ENCODE measurements around the gene NCMAP. TPM values are rescaled to one million over a fixed set of nuclear protein-coding genes. Genes with fewer than 3 reads are reported as not detected.

NCMAP gene
- total RNA-seq, 1 donor from 2014 or later, result not detected

GRCh38 chr1:24588573-24588972 is 32.7 kb downstream of the NCMAP start:
- intact Hi-C loops (cut with micrococcal nuclease), result no loop called here
- H3K4me1 Mint-ChIP-seq (ENCODE audit: low read depth), result no peaks in the 10 kb centered on the region
- no peak overlapping the region for H3K4me3 Mint-ChIP-seq (ENCODE audit: low read depth)
- DNase-seq (ENCODE audit: low spot score), result no peak
- H3K27ac Mint-ChIP-seq, result no peak overlapping the region
- H3K36me3 Mint-ChIP-seq (ENCODE audit: low read depth), result no peaks in the 10 kb centered on the region
- H3K9me3 Mint-ChIP-seq, result no peaks in the 10 kb centered on the region
- peaks cover 8% of the 10 kb centered on the region for H3K27me3 Mint-ChIP-seq (ENCODE audit: low read depth)

- no peak overlapping the region for H3K27ac Mint-ChIP-seq
These were observed 33.3 kb downstream of the NCMAP start for GRCh38 chr1:24589200-24589599.

DNA sequence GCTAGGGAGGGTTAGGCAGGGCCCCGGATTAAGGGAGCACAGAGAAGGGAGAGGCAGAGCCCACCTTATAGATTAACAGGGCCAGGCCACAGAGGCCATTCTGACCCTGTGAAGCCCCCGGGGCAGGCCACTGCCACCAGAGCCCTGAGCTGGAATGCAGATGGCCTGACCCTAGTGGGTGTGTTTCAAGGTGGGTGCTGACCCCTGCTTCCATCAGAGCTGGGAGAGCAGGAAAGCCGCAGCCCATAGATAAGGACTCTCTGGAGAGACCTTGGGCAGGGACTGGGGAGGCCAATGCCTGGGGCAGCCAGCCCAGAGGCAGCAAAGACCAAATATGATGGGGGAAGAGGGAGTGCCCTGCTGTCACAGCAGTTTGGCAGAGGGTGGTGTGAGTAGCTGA is 35.9 kb downstream of the NCMAP start:
- H3K27me3 Mint-ChIP-seq (ENCODE audit: low read depth), result peaks cover 10% of the 10 kb centered on the region
- no peak overlapping the region for H3K27ac Mint-ChIP-seq
- intact Hi-C loops (cut with micrococcal nuclease), result no loop called here
- no peaks in the 10 kb centered on the region for H3K36me3 Mint-ChIP-seq (ENCODE audit: low read depth)
- H3K4me1 Mint-ChIP-seq (ENCODE audit: low read depth), result no peaks in the 10 kb centered on the region
- H3K4me3 Mint-ChIP-seq (ENCODE audit: low read depth), result no peak overlapping the region
- no peak for DNase-seq (ENCODE audit: low spot score)
- H3K9me3 Mint-ChIP-seq, result no peaks in the 10 kb centered on the region

More at GRCh38 chr1:24589200-24589599, 33.3 kb downstream of the NCMAP start:
- Mint-ChIP-seq H3K36me3 (ENCODE audit: low read depth) (no peaks in the 10 kb centered on the region), H3K9me3 (no peaks in the 10 kb centered on the region), H3K4me1 (ENCODE audit: low read depth) (no peaks in the 10 kb centered on the region), H3K4me3 (ENCODE audit: low read depth) (no peak overlapping the region), H3K27me3 (ENCODE audit: low read depth) (peaks cover 8% of the 10 kb centered on the region)
- intact Hi-C loops (cut with micrococcal nuclease), result no loop called here
- no peak for DNase-seq (ENCODE audit: low spot score)

DNA sequence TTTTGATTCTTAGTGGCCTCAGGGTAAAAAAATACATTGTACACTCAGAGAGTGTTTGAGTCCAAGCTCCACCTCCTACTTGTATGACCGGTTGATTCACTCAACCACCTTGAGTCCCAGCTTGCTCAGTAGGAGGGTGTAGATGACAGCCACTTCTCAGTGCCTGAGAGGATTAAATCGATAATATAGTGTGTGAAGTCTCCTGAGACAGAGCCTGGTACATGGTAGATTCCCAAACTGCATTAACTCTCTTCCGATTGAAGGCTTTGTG is 38.4 kb downstream of the NCMAP start:
- H3K4me3 Mint-ChIP-seq (ENCODE audit: low read depth), result no peak overlapping the region
- H3K4me1 Mint-ChIP-seq (ENCODE audit: low read depth), result no peaks in the 10 kb centered on the region
- intact Hi-C loops (cut with micrococcal nuclease), result no loop called here
- H3K27me3 Mint-ChIP-seq (ENCODE audit: low read depth), result peaks cover 10% of the 10 kb centered on the region
- no peaks in the 10 kb centered on the region for H3K9me3 Mint-ChIP-seq
- no peak for DNase-seq (ENCODE audit: low spot score)
- H3K27ac Mint-ChIP-seq, result no peak overlapping the region
- no peaks in the 10 kb centered on the region for H3K36me3 Mint-ChIP-seq (ENCODE audit: low read depth)

GRCh38 chr1:24596401-24596880 is 40.6 kb downstream of the NCMAP start:
- H3K27me3 Mint-ChIP-seq (ENCODE audit: low read depth), result peaks cover 10% of the 10 kb centered on the region
- intact Hi-C loops (cut with micrococcal nuclease), result no loop called here
- DNase-seq (ENCODE audit: low spot score), result no peak
- H3K27ac Mint-ChIP-seq, result no peak overlapping the region
- no peaks in the 10 kb centered on the region for H3K36me3 Mint-ChIP-seq (ENCODE audit: low read depth)
- H3K9me3 Mint-ChIP-seq, result no peaks in the 10 kb centered on the region
- H3K4me3 Mint-ChIP-seq (ENCODE audit: low read depth), result no peak overlapping the region
- no peaks in the 10 kb centered on the region for H3K4me1 Mint-ChIP-seq (ENCODE audit: low read depth)

- intact Hi-C loops (cut with micrococcal nuclease), result no loop called here
- Mint-ChIP-seq H3K4me3 (ENCODE audit: low read depth) (no peak overlapping the region), H3K27ac (no peak overlapping the region), H3K4me1 (ENCODE audit: low read depth) (peaks cover 4% of the 10 kb centered on the region), H3K9me3 (no peaks in the 10 kb centered on the region), H3K27me3 (ENCODE audit: low read depth) (peaks cover 12% of the 10 kb centered on the region), H3K36me3 (ENCODE audit: low read depth) (no peaks in the 10 kb centered on the region)
- DNase-seq (ENCODE audit: low spot score), result no peak
These were observed 43.4 kb downstream of the NCMAP start for GRCh38 chr1:24599265-24599664.

GRCh38 chr1:24600551-24600950 is 44.7 kb downstream of the NCMAP start:
- Mint-ChIP-seq H3K27ac (no peak overlapping the region), H3K4me3 (ENCODE audit: low read depth) (no peak overlapping the region), H3K9me3 (no peaks in the 10 kb centered on the region), H3K36me3 (ENCODE audit: low read depth) (no peaks in the 10 kb centered on the region), H3K4me1 (ENCODE audit: low read depth) (peaks cover 4% of the 10 kb centered on the region), H3K27me3 (ENCODE audit: low read depth) (peaks cover 6% of the 10 kb centered on the region)
- DNase-seq (ENCODE audit: low spot score), result no peak
- intact Hi-C loops (cut with micrococcal nuclease), result no loop called here

DNA sequence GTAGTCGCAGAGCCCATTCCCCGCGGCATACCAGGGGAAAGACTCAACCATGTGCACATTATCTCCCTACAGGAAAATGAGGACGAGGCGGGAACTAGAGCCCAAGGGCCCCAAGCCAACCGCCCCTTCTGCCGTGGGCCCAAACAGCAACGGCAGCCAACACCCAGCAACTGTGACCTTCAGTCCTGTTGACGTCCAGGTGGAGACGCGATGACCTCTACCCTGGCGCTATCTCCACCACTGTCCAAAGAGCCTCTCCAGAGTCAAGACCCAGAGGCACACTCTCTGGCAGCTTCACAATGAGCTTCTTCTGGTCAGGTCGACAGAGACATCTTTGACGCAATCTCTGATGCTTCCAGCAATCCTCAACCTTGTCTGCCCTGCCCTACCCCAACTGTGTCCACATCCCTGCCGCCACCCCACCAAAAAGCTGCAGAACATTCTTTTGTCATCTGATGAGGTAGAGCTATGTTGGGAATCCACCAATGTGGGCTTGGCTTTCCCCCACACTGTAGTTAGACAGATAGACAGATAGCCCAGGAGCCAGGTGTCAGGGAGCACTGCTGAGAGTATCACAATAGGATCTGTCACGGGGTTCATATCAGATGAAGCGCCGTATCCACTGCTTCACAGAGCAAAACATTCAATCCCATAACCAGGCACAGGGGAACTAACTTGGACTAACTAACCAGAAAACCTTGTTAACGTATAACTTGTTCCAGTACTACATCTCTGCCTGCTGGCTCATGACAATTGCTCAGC is 49.8 kb downstream of the NCMAP start:
- peaks cover 18% of the 10 kb centered on the region for H3K27me3 Mint-ChIP-seq (ENCODE audit: low read depth)
- intact Hi-C loops (cut with micrococcal nuclease), result no loop called here
- H3K27ac Mint-ChIP-seq, result no peak overlapping the region
- peaks cover 4% of the 10 kb centered on the region for H3K4me1 Mint-ChIP-seq (ENCODE audit: low read depth)
- H3K36me3 Mint-ChIP-seq (ENCODE audit: low read depth), result no peaks in the 10 kb centered on the region
- DNase-seq (ENCODE audit: low spot score), result no peak
- no peaks in the 10 kb centered on the region for H3K9me3 Mint-ChIP-seq
- H3K4me3 Mint-ChIP-seq (ENCODE audit: low read depth), result no peak overlapping the region

- H3K4me3 Mint-ChIP-seq (ENCODE audit: low read depth), result no peak overlapping the region
- DNase-seq (ENCODE audit: low spot score), result no peak
- no peak overlapping the region for H3K27ac Mint-ChIP-seq
- H3K36me3 Mint-ChIP-seq (ENCODE audit: low read depth), result no peaks in the 10 kb centered on the region
- peaks cover 4% of the 10 kb centered on the region for H3K4me1 Mint-ChIP-seq (ENCODE audit: low read depth)
- peaks cover 18% of the 10 kb centered on the region for H3K27me3 Mint-ChIP-seq (ENCODE audit: low read depth)
- intact Hi-C loops (cut with micrococcal nuclease), result no loop called here
- H3K9me3 Mint-ChIP-seq, result no peaks in the 10 kb centered on the region
These were observed 50.4 kb downstream of the NCMAP start for GRCh38 chr1:24606296-24606605.

DNA sequence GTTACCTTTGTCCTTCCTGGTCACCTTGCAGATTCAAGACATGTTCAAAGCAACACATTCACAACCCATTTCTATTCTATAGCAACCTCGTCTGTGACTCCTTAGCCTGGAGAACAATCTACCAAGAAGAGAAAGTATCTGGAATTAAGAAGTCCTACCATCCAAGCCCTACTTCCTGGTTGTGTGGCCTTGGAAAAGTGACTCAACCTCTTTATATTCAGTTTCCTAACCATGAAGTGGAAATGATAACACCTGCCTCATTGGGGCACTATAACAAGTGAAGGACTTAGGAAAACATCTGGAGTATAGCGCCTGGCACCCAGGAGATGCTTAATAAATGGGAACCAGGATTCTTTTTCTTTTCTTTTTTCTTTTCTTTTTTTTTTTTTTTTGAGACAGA is 50.7 kb downstream of the NCMAP start:
- intact Hi-C loops (cut with micrococcal nuclease), result no loop called here
- Mint-ChIP-seq H3K4me1 (ENCODE audit: low read depth) (peaks cover 4% of the 10 kb centered on the region), H3K9me3 (no peaks in the 10 kb centered on the region), H3K36me3 (ENCODE audit: low read depth) (no peaks in the 10 kb centered on the region), H3K27ac (no peak overlapping the region), H3K4me3 (ENCODE audit: low read depth) (no peak overlapping the region), H3K27me3 (ENCODE audit: low read depth) (peaks cover 18% of the 10 kb centered on the region)
- no peak for DNase-seq (ENCODE audit: low spot score)

DNA sequence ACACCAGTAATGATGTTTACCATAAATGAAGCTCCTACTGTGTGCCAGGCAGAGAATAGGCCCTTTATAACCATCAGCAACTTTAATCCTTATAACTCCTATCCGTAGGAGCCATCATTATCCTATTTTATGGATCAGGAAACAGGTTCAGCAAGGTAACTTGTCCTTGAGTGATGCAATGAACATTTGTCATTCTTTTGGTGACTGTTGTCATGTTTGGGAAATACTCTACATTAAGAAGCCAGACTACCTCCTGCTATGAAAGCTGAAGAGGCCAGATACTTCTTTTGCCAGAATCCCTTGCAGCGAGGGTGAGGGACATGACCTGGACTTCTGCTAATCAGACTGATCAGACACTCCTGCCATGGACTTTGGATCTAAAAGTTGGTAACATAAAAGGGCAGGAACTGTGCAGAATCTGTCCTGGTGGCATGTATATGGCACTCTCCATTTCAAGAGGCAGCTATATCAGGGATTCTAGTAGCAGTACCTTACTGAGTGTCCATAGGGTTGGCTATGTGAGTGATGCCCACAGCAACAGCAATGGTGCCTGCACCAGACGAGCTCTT is 54.1 kb downstream of the NCMAP start:
- no peak overlapping the region for H3K4me3 Mint-ChIP-seq (ENCODE audit: low read depth)
- DNase-seq (ENCODE audit: low spot score), result no peak
- no peaks in the 10 kb centered on the region for H3K36me3 Mint-ChIP-seq (ENCODE audit: low read depth)
- intact Hi-C loops (cut with micrococcal nuclease), result no loop called here
- no peak overlapping the region for H3K27ac Mint-ChIP-seq
- H3K27me3 Mint-ChIP-seq (ENCODE audit: low read depth), result peaks cover 18% of the 10 kb centered on the region
- H3K9me3 Mint-ChIP-seq, result no peaks in the 10 kb centered on the region
- no peaks in the 10 kb centered on the region for H3K4me1 Mint-ChIP-seq (ENCODE audit: low read depth)

GRCh38 chr1:24619376-24619775 is 63.5 kb downstream of the NCMAP start:
- intact Hi-C loops (cut with micrococcal nuclease), result no loop called here
- H3K27me3 Mint-ChIP-seq (ENCODE audit: low read depth), result peaks cover 49% of the 10 kb centered on the region
- no peak overlapping the region for H3K4me3 Mint-ChIP-seq (ENCODE audit: low read depth)
- no peaks in the 10 kb centered on the region for H3K36me3 Mint-ChIP-seq (ENCODE audit: low read depth)
- no peaks in the 10 kb centered on the region for H3K4me1 Mint-ChIP-seq (ENCODE audit: low read depth)
- H3K9me3 Mint-ChIP-seq, result no peaks in the 10 kb centered on the region
- DNase-seq (ENCODE audit: low spot score), result no peak
- H3K27ac Mint-ChIP-seq, result no peak overlapping the region

- H3K4me1 Mint-ChIP-seq (ENCODE audit: low read depth), result no peaks in the 10 kb centered on the region
- intact Hi-C loops (cut with micrococcal nuclease), result no loop called here
- peaks cover 42% of the 10 kb centered on the region for H3K27me3 Mint-ChIP-seq (ENCODE audit: low read depth)
- H3K36me3 Mint-ChIP-seq (ENCODE audit: low read depth), result no peaks in the 10 kb centered on the region
- H3K4me3 Mint-ChIP-seq (ENCODE audit: low read depth), result no peak overlapping the region
- no peak for DNase-seq (ENCODE audit: low spot score)
- H3K27ac Mint-ChIP-seq, result no peak overlapping the region
- no peaks in the 10 kb centered on the region for H3K9me3 Mint-ChIP-seq
These were observed 64.8 kb downstream of the NCMAP start for GRCh38 chr1:24620678-24621077.

DNA sequence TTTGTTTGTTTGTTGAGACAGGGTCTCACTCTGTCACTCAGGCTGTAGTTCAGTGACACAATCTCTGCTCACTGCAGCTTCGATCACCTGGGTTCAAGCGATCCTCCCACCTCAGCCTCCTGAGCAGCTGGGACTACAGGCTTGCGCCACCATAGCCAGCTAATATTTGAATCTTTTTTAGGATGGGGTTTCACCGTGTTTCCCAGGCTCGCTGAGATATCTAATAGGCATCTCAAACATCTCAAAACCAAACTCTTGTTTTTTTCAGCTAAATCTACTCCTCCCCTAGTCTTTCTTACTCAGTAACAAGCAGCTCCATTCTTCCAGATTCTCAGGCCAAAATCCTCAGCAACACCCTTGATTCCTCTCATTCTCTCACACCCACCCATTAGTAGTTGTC is 65.2 kb downstream of the NCMAP start:
- Mint-ChIP-seq H3K4me1 (ENCODE audit: low read depth) (no peaks in the 10 kb centered on the region), H3K36me3 (ENCODE audit: low read depth) (no peaks in the 10 kb centered on the region), H3K27ac (no peak overlapping the region), H3K9me3 (no peaks in the 10 kb centered on the region), H3K27me3 (ENCODE audit: low read depth) (peaks cover 39% of the 10 kb centered on the region), H3K4me3 (ENCODE audit: low read depth) (no peak overlapping the region)
- no peak for DNase-seq (ENCODE audit: low spot score)
- intact Hi-C loops (cut with micrococcal nuclease), result no loop called here

All from activated T-helper 2 cell treated with anti-CD3 and anti-CD28 coated beads, Interferon-gamma antibody, Interleukin-2, Interleukin-4, amounts not matched to agents 10 μg/mL and 5 μg/mL and 100 μg/mL, durations not matched to agents 14 hours and 24 hours and 36 hours (primary cell).